Heart left ventricle (tissue), 16 donors: ENCODE results near the gene ADAMTSL1. TPM values are rescaled to one million over a fixed set of nuclear protein-coding genes. Genes with fewer than 3 reads are reported as not detected.

Source experiments
- ATAC-seq, 4 donors: fragments of 200-7000 bp; cut with Tn5 transposase; one replicate each; pipeline ENCODE4 v1.9.1; 2020 to 2022; ENCODE audit warnings: moderate library complexity in 4 of 4, mild to moderate bottlenecking in 3 of 4, moderate number of reproducible peaks in 1 of 4
- DNase-seq, 5 donors: peaks; one replicate each; pipeline ENCODE4 v3.0.0-alpha.2; 2020
- H3K27ac ChIP-seq, 12 donors: fragments of 200-600 bp; sonication (generic) in 4 of 12; one replicate each; pipeline versions ENCODE4 v1.5.0 to v1.8.0; 2016 to 2022; ENCODE audit warnings: mild to moderate bottlenecking in 2 of 12
- H3K27me3 ChIP-seq, 9 donors: fragments of 200-600 bp; sonication (generic) in 2 of 9; one replicate each; pipeline versions ENCODE4 v1.5.1 to v1.8.0; 2016 to 2022; ENCODE audit warnings: mild to moderate bottlenecking in 3 of 9
- H3K36me3 ChIP-seq, 9 donors: fragments of 200-600 bp; sonication (generic) in 2 of 9; one replicate each; pipeline versions ENCODE4 v1.5.0 to v1.8.0; 2018 to 2022; ENCODE audit warnings: mild to moderate bottlenecking in 2 of 9
- H3K4me1 ChIP-seq, 12 donors: fragments of 200-600 bp; sonication (generic) in 4 of 12; one replicate each; pipeline versions ENCODE4 v1.5.0 to v1.8.0; 2016 to 2022; ENCODE audit warnings: mild to moderate bottlenecking in 3 of 12
- H3K4me3 ChIP-seq, 12 donors: fragments of 200-600 bp; sonication (generic) in 4 of 12; one replicate each; pipeline versions ENCODE4 v1.5.0 to v1.8.0; 2017 to 2022; ENCODE audit warnings: mild to moderate bottlenecking in 9 of 12, moderate library complexity in 4 of 12
- H3K9me3 ChIP-seq, 12 donors: fragments of 200-600 bp; sonication (generic) in 4 of 12; one replicate each; pipeline versions ENCODE4 v1.5.0 to v1.8.0; 2016 to 2022; ENCODE audit warnings: mild to moderate bottlenecking in 1 of 12
- POLR2A ChIP-seq, 2 donors: fragments of 450-650 bp; IDR thresholded peaks; one replicate each; pipeline ENCODE4 v1.6.1; 2017; ENCODE audit warnings: antibody characterized with exemption in 2 of 2, mild to moderate bottlenecking in 2 of 2, moderate library complexity in 2 of 2
- WGBS, 4 donors: extraction: QIAGEN DNeasy Blood & Tissue Kit in 2 of 4; methylation state at CpG; one replicate each; pipeline versions ENCODE4 v1.1.5 to v1.1.7; 2013 to 2018; 5-methylcytosine and 5-hydroxymethylcytosine counted together
- intact Hi-C, 10 donors: fragments of 100-400 bp; cut with DNase I; formaldehyde crosslinking; loops; one replicate each; pipeline versions ENCODE4 v1.11.1 to v1.14.2; 2022
- polyA plus RNA-seq, 2 donors: library from polyadenylated mRNA; stranded (reverse); fragments of 200-250 nt; gene quantifications; one replicate each; pipeline ENCODE4 v1.2.3, GENCODE V29; 2013
- total RNA-seq, 9 donors: library from RNA; depleted of rRNA in 2 of 9; stranded (reverse); fragments of >200 nt in 2 of 9; fragmentation: NEBNext Ultra II Directional in 3 of 9; extraction: Animal tissue kit (Norgen Biotek cat#: 25700) in 3 of 9; gene quantifications; one replicate each; pipeline versions ENCODE4 v1.1.0 to v1.2.4, GENCODE V29; 2016 to 2023
- TF ChIP-seq, protein P1 (sequence below), 12 donors: fragments of 200-600 bp; sonication (generic) in 4 of 12; IDR thresholded peaks; one replicate each; pipeline versions ENCODE4 v1.5.0 to v1.8.0; 2018 to 2022; ENCODE audit warnings: antibody characterized with exemption in 12 of 12, mild to moderate bottlenecking in 5 of 12
- donor health status: ischemic (EF 13 %, LVEDD 7.1; RV severe dilation, severe dysfunction).
- donor health status: healthy with polysubstance abuse.
- donor health status: DM: no; HTN: yes; CAD: no.
- donor health status: DM: no; HTN: no; CAD: no.
- donor health status: ischemic (EF 25% LVEDD 6.9; RV normal size, moderate dysfunction).
- donor health status: ischemic (EF 25% LVEDD 5.7; RV mildly dilated, moderate dysfunction).
- donor health status: healthy.
- donor health status: DM: yes; HTN: yes; CAD: no.
- donor health status: ischemic (EF 35%, LVEDD 5.7; RV mildly dilated, moderate dysfunction).
- donor health status: nonischemic (EF 11% LVEDD 7.7; RV severe dilation, severe dysfunction).
- donor health status: DM: yes; HTN: yes; CAD: no.
- donor health status: PGD.
- donor health status: ischemic (EF 29% LVEDD 5.4; RV normal size, mild dysfunction).
- donor health status: nonischemic (EF 23%, LVEDD 6.1; RV moderate dilation, normal function).

Gene ADAMTSL1
- total and polyA plus RNA-seq, 11 donors: 0.46 to 4.7 (median 1.1) TPM

DNA sequence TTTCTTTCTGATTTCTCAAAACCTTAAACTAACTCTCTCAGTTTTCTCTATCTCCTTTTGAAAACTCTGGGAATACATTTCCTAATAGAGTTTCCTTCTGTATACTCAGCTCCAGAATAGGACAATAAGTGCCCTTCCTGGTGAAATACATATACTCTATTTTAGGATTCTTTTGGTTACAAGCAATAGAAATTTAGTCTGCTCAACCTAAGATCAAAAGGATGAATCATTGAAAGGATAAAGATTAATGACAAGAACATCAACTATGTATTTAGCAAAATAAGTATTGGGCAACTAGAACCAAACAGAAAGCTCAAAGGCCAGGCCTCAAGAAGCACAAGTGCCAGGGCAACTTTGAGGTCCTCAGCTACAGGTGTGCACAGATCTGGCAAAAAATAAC is 127.1 kb downstream of the ADAMTSL1 start:
- Histone ChIP-seq H3K9me3 (peaks cover 0 to 5% (median 0%) of the 10 kb centered on the region in 12 donors), H3K36me3 (no peaks in the 10 kb centered on the region), H3K4me1 (peaks cover 0 to 19% (median under 1%) of the 10 kb centered on the region in 12 donors), H3K27ac (peak overlapping the region in 1 of 12 donors; percentile 6), H3K4me3 (no peak overlapping the region), H3K27me3 (no peaks in the 10 kb centered on the region)
- ATAC-seq: no peak
- TF ChIP-seq, protein P1, sequence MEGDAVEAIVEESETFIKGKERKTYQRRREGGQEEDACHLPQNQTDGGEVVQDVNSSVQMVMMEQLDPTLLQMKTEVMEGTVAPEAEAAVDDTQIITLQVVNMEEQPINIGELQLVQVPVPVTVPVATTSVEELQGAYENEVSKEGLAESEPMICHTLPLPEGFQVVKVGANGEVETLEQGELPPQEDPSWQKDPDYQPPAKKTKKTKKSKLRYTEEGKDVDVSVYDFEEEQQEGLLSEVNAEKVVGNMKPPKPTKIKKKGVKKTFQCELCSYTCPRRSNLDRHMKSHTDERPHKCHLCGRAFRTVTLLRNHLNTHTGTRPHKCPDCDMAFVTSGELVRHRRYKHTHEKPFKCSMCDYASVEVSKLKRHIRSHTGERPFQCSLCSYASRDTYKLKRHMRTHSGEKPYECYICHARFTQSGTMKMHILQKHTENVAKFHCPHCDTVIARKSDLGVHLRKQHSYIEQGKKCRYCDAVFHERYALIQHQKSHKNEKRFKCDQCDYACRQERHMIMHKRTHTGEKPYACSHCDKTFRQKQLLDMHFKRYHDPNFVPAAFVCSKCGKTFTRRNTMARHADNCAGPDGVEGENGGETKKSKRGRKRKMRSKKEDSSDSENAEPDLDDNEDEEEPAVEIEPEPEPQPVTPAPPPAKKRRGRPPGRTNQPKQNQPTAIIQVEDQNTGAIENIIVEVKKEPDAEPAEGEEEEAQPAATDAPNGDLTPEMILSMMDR (IDR thresholded peaks at IDR 0.05): no peak
- TF ChIP-seq POLR2A (IDR thresholded peaks at IDR 0.05): no peak
- DNase-seq: no peak
- intact Hi-C loops: no loop called here

DNA sequence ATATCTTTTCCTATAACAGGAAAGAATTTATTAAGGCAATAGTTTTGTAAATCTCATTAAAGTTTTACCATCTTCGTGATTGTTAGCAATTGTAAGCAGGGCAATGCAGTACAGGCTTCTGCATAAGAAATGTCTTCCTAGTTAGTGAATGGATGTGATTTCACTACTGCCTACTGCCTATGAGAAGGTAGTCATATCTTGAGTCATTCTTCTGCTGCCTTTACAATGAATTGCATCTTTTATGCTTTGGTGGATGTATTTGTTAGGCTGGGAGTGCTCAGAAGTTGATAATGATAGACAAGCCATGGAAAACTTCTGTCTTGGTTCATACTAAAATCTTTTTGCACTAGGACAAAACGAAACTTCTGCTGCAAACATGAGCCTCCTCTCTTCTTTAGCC is 128.0 kb downstream of the ADAMTSL1 start:
- Histone ChIP-seq H3K27me3 (no peaks in the 10 kb centered on the region), H3K4me1 (peaks cover 0 to 28% (median 4%) of the 10 kb centered on the region in 12 donors), H3K27ac (no peak overlapping the region), H3K36me3 (no peaks in the 10 kb centered on the region), H3K9me3 (peaks cover 0 to 5% (median 0%) of the 10 kb centered on the region in 12 donors), H3K4me3 (no peak overlapping the region)
- 91 to 95% (median 93%) methylated on average over 2 of the region's 2 CpGs for WGBS, 4 donors
- ATAC-seq (no peak), DNase-seq (no peak)
- intact Hi-C loops: no loop called here
- no peak for TF ChIP-seq POLR2A (IDR thresholded peaks at IDR 0.05)
- TF ChIP-seq, protein P1 (IDR thresholded peaks at IDR 0.05): no peak

DNA sequence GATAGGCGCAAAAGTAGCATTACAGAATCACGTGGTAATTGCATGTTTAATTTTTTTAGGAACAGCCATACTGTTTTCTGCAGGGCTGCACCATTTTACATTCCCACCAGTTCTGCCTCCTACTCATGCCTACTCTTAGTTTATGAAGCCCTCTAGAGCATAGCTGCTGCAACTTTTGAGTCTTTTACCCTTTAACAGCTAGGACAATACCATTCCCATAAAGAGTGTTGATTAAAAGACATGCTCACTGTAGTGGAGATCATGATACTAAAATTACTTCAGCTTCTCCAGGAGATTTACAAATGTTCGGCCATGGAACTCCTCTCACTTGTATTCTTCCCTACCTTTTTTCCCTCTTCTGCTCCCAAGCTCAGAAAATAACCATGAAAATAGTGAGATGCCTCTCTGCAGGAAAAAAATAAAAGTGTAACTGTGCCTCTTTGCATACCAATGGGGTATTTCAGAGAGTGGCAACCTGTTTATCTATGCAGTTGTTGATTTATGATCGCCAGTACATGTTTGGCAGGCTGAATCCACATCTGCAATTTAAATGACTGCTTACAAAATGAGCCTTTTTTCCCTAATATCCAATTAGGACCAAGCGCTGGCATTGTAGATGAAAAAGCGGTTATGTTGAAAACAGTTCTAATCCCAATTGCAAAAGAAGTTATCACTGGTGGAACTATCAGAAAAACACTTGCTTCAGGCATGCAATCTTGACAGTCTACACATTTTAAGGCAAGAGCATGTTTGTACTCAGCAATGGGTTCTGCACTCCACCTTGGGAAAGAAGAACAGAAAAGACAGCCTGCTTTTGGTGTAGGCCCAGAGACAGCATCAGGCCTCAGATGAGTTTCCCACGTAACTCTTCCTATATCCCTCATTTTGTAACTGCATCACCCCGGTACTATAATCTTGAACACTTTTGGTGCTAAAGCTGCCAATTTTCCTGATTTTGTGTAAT is 131.1 kb downstream of the ADAMTSL1 start:
- Histone ChIP-seq H3K4me3 (no peak overlapping the region), H3K36me3 (no peaks in the 10 kb centered on the region), H3K27ac (peak overlapping the region in 2 of 12 donors; percentile 24 to 52), H3K4me1 (peaks cover 0 to 23% (median 4%) of the 10 kb centered on the region in 12 donors), H3K27me3 (no peaks in the 10 kb centered on the region), H3K9me3 (peaks cover 0 to 5% (median 0%) of the 10 kb centered on the region in 12 donors)
- WGBS, 4 donors: 89 to 93% (median 91%) methylated on average over 8 of the region's 8 CpGs
- no peak for DNase-seq
- no peak for TF ChIP-seq POLR2A (IDR thresholded peaks at IDR 0.05)
- intact Hi-C loops: no loop called here
- ATAC-seq: no peak

DNA sequence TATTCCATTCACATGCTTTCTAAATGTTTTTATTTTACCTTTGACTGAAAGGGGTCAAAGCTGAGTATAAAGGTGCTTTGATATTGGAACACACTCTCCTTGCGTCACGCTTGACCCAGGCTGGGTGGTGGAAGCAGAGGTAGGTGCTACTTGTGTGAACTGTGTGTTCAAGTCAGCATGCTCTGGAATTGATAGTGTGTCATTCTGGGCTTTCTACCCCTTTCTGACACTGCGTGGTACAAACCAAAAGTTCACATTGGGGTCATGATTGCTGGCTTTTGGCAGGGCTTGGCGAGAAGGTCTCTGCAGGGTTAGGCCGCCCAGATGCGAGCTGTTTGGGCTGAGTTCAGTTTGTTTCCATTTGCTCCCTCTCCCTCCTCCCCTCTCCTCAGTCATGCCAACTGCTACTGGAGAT is 131.8 kb downstream of the ADAMTSL1 start:
- H3K4me1 ChIP-seq: peaks cover 0 to 23% (median 4%) of the 10 kb centered on the region in 12 donors
- ATAC-seq (peak; percentile 44 to 64 (median 56)), DNase-seq (peak in 4 of 5 donors; percentile 19 to 50 (median 31))
- no peaks in the 10 kb centered on the region for H3K36me3 ChIP-seq
- 50 to 72% (median 62%) methylated on average over 6 of the region's 6 CpGs for WGBS, 4 donors
- intact Hi-C loops: no loop called here
- no peaks in the 10 kb centered on the region for H3K27me3 ChIP-seq
- peaks cover 0 to 5% (median 0%) of the 10 kb centered on the region in 12 donors for H3K9me3 ChIP-seq
- no peak overlapping the region for H3K4me3 ChIP-seq
- H3K27ac ChIP-seq: peak overlapping the region in 4 of 12 donors; percentile 6 to 52 (median 22)
- TF ChIP-seq, protein P1 (IDR thresholded peaks at IDR 0.05): no peak
- TF ChIP-seq POLR2A (IDR thresholded peaks at IDR 0.05): no peak
